Stomach (tissue), 9 donors: Measurements from ENCODE around the gene PAAF1. TPM values are rescaled to one million over a fixed set of nuclear protein-coding genes. Genes with fewer than 3 reads are reported as not detected.

Experiments used
- DNase-seq, 2 donors: peaks; one replicate each; pipeline versions ENCODE4 v3.0.0 to v3.0.0-alpha.2; 2013 to 2019
- H3K27ac ChIP-seq, 5 donors: fragments of 200-600 bp in 4 of 5; sonication (generic) in 4 of 5; one replicate each; pipeline ENCODE4 v1.5.1; 2013 to 2019; ENCODE audit warnings: mild to moderate bottlenecking in 1 of 5, moderate library complexity in 1 of 5
- H3K27me3 ChIP-seq, 3 donors: fragments of 200-600 bp; sonication (generic); one replicate each; pipeline ENCODE4 v1.5.1; 2017 to 2019; ENCODE audit warnings: mixed run types in 1 of 3
- H3K36me3 ChIP-seq, 4 donors: fragments of 200-600 bp; sonication (generic); 1 replicate in 3 of 4; 2 replicates in 1 of 4; pipeline ENCODE4 v1.5.1; 2016 to 2019
- H3K4me1 ChIP-seq, 4 donors: fragments of 200-600 bp; sonication (generic); one replicate each; pipeline ENCODE4 v1.5.1; 2016 to 2019
- H3K4me3 ChIP-seq, 4 donors: fragments of 200-600 bp; sonication (generic) in 3 of 4; one replicate each; pipeline ENCODE4 v1.5.1; 2016 to 2019; ENCODE audit warnings: mild to moderate bottlenecking in 1 of 4
- H3K9me3 ChIP-seq, 4 donors: fragments of 200-600 bp; sonication (generic); one replicate each; pipeline ENCODE4 v1.5.1; 2016 to 2019
- CTCF ChIP-seq, 7 experiments: fragments of 450-650 bp in 4 of 7; fragments of 200-600 bp in 3 of 7; sonication (generic) in 3 of 7; IDR thresholded peaks; one replicate each; pipeline ENCODE4 v1.5.1; 2016 to 2019; ENCODE audit warnings: antibody characterized with exemption in 7 of 7, control low read depth in 2 of 7, mild to moderate bottlenecking in 1 of 7
- EP300 ChIP-seq: sonication (generic); formaldehyde crosslinking; IDR thresholded peaks from one replicate; pipeline ENCODE4 v1.6.1; 2017; ENCODE audit warnings: antibody characterized with exemption
- POLR2A ChIP-seq, 4 donors: fragments of 450-650 bp; IDR thresholded peaks; one replicate each; pipeline ENCODE4 v1.6.1; 2016; ENCODE audit warnings: antibody characterized with exemption in 4 of 4, control low read depth in 2 of 4, mild to moderate bottlenecking in 1 of 4, moderate library complexity in 1 of 4
- POLR2AphosphoS5 ChIP-seq, 3 donors: sonication (generic); formaldehyde crosslinking; IDR thresholded peaks; one replicate each; pipeline ENCODE4 v1.6.1; 2016; ENCODE audit warnings: antibody characterized with exemption in 3 of 3
- WGBS, 5 donors: extraction: QIAGEN DNeasy Blood & Tissue Kit in 3 of 5; methylation state at CpG; one replicate each; pipeline versions ENCODE4 v1.1.5 to v1.1.7; 2013 to 2018; 5-methylcytosine and 5-hydroxymethylcytosine counted together
- intact Hi-C: fragments of 100-400 bp; cut with DNase I; formaldehyde crosslinking; loops from one replicate; pipeline ENCODE4 v1.15.1; 2023; ENCODE audit warnings: low total_unique reads
- polyA plus RNA-seq, 3 donors: library from polyadenylated mRNA; stranded (reverse); fragments of 200-250 nt; gene quantifications; one replicate each; pipeline ENCODE4 v1.2.3, GENCODE V29; 2013
- total RNA-seq, 5 donors: library from RNA; depleted of rRNA; stranded (reverse); fragments of >200 nt; gene quantifications; one replicate each; pipeline versions ENCODE4 v1.1.0 to v1.2.3, GENCODE V29; 2014 to 2016
- donor health status: healthy with polysubstance abuse.
- donor health status: Bipolar disorder and iron deficiency.
- donor health status: healthy.

PAAF1 gene
- total and polyA plus RNA-seq, 8 donors: 5.4 to 20.4 (median 13.1) TPM; not detected in 1

GRCh38 chr11:73889019-73889418, 12.2 kb downstream of the PAAF1 start:
- intact Hi-C loops: no loop called here
- WGBS, 5 donors: 6 to 38% (median 22%) methylated on average over 1 of the region's 1 CpG

GRCh38 chr11:73889536-73889935, 12.7 kb downstream of the PAAF1 start:
- Histone ChIP-seq H3K9me3 (no peaks in the 10 kb centered on the region), H3K27ac (no peak overlapping the region), H3K36me3 (peaks cover 15 to 76% (median 74%) of the 10 kb centered on the region in 4 donors), H3K4me1 (peaks cover 0 to 10% (median 0%) of the 10 kb centered on the region in 4 donors), H3K4me3 (no peak overlapping the region), H3K27me3 (no peaks in the 10 kb centered on the region)
- intact Hi-C loops: no loop called here
- no peak for DNase-seq
- WGBS, 5 donors: 77 to 95% (median 88%) methylated on average over 1 of the region's 1 CpG
- TF ChIP-seq EP300 (no peak), POLR2AphosphoS5 (IDR thresholded peaks at IDR 0.05) (no peak), POLR2A (IDR thresholded peaks at IDR 0.05) (no peak), CTCF (IDR thresholded peaks at IDR 0.05) (no peak)

More at GRCh38 chr11:73889019-73889418, 12.2 kb downstream of the PAAF1 start:
- Histone ChIP-seq H3K27me3 (no peaks in the 10 kb centered on the region), H3K36me3 (peaks cover 15 to 74% (median 72%) of the 10 kb centered on the region in 4 donors), H3K9me3 (no peaks in the 10 kb centered on the region), H3K4me3 (no peak overlapping the region), H3K4me1 (peaks cover 0 to 10% (median 0%) of the 10 kb centered on the region in 4 donors), H3K27ac (no peak overlapping the region)
- peak in 1 of 2 donors; percentile 24 for DNase-seq
- TF ChIP-seq EP300 (no peak), POLR2A (IDR thresholded peaks at IDR 0.05) (no peak), CTCF (IDR thresholded peaks at IDR 0.05) (no peak)

- TF ChIP-seq CTCF (IDR thresholded peaks at IDR 0.05): no peak
- TF ChIP-seq EP300: no peak
- WGBS, 5 donors: 79 to 98% (median 97%) methylated on average over 3 of the region's 3 CpGs
- Histone ChIP-seq H3K27me3 (no peaks in the 10 kb centered on the region), H3K4me3 (no peak overlapping the region), H3K27ac (no peak overlapping the region), H3K4me1 (peaks cover 0 to 10% (median 0%) of the 10 kb centered on the region in 4 donors), H3K9me3 (no peaks in the 10 kb centered on the region), H3K36me3 (peaks cover 8 to 68% (median 66%) of the 10 kb centered on the region in 4 donors)
- intact Hi-C loops: no loop called here
- no peak for DNase-seq
Observed at GRCh38 chr11:73893041-73893440, 16.2 kb downstream of the PAAF1 start.

GRCh38 chr11:73894725-73895335, 18.0 kb downstream of the PAAF1 start:
- Histone ChIP-seq H3K36me3 (peaks cover 9 to 62% (median 61%) of the 10 kb centered on the region in 4 donors), H3K4me1 (no peaks in the 10 kb centered on the region), H3K4me3 (no peak overlapping the region), H3K27ac (no peak overlapping the region), H3K27me3 (no peaks in the 10 kb centered on the region), H3K9me3 (no peaks in the 10 kb centered on the region)
- intact Hi-C loops: no loop called here
- TF ChIP-seq EP300 (no peak), POLR2A (IDR thresholded peaks at IDR 0.05) (no peak), CTCF (IDR thresholded peaks at IDR 0.05) (no peak), POLR2AphosphoS5 (IDR thresholded peaks at IDR 0.05) (no peak)
- WGBS, 5 donors: 89 to 97% (median 95%) methylated on average over 5 of the region's 5 CpGs
- DNase-seq: no peak
